ENCODE data around the gene PDE4D. TPM values are rescaled to one million over a fixed set of nuclear protein-coding genes. Genes with fewer than 3 reads are reported as not detected.

The PDE4D gene
- total RNA-seq, 1 donor from 2014 or later: 50.0 TPM

- Mint-ChIP-seq H3K27ac (no peak overlapping the region), H3K4me3 (no peak overlapping the region), H3K36me3 (no peaks in the 10 kb centered on the region), H3K9me3 (peaks cover 5% of the 10 kb centered on the region), H3K4me1 (ENCODE audit: unreplicated experiment) (peaks cover 5% of the 10 kb centered on the region), H3K27me3 (no peaks in the 10 kb centered on the region)
- TF ChIP-seq, protein P1, sequence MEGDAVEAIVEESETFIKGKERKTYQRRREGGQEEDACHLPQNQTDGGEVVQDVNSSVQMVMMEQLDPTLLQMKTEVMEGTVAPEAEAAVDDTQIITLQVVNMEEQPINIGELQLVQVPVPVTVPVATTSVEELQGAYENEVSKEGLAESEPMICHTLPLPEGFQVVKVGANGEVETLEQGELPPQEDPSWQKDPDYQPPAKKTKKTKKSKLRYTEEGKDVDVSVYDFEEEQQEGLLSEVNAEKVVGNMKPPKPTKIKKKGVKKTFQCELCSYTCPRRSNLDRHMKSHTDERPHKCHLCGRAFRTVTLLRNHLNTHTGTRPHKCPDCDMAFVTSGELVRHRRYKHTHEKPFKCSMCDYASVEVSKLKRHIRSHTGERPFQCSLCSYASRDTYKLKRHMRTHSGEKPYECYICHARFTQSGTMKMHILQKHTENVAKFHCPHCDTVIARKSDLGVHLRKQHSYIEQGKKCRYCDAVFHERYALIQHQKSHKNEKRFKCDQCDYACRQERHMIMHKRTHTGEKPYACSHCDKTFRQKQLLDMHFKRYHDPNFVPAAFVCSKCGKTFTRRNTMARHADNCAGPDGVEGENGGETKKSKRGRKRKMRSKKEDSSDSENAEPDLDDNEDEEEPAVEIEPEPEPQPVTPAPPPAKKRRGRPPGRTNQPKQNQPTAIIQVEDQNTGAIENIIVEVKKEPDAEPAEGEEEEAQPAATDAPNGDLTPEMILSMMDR (conservative IDR thresholded peaks at IDR 0.05): no peak
- DNase-seq (ENCODE audit: extremely low spot score, unreplicated experiment): no peak
Measured at GRCh38 chr5:58940446-58940845, 953.1 kb downstream of the PDE4D start.

DNA sequence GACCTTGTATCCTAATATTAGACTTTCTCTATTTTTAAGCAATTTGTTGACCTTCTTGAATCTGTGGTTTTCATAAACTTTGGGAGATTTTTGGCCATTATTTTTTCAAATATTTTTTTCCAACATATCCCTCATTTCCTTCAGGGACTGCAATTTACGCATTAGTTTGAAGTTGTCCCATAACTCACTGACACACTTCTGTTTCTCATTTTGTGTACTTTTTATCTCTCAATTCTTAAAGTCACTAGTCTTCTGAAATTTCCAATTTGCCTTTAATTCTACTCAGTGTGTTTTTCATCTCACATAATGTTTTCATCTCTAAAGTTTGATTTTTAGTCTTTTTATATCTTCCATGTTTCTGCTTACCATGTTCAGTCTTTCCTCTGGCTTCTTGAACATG, 953.9 kb downstream of the PDE4D start:
- H3K4me3 Mint-ChIP-seq: no peak overlapping the region
- no peak for DNase-seq (ENCODE audit: extremely low spot score, unreplicated experiment)
- H3K36me3 Mint-ChIP-seq: no peaks in the 10 kb centered on the region
- H3K27me3 Mint-ChIP-seq: no peaks in the 10 kb centered on the region
- peaks cover 7% of the 10 kb centered on the region for H3K4me1 Mint-ChIP-seq (ENCODE audit: unreplicated experiment)
- TF ChIP-seq, protein P1 (conservative IDR thresholded peaks at IDR 0.05): no peak
- H3K27ac Mint-ChIP-seq: no peak overlapping the region
- H3K9me3 Mint-ChIP-seq: peaks cover 5% of the 10 kb centered on the region

DNA sequence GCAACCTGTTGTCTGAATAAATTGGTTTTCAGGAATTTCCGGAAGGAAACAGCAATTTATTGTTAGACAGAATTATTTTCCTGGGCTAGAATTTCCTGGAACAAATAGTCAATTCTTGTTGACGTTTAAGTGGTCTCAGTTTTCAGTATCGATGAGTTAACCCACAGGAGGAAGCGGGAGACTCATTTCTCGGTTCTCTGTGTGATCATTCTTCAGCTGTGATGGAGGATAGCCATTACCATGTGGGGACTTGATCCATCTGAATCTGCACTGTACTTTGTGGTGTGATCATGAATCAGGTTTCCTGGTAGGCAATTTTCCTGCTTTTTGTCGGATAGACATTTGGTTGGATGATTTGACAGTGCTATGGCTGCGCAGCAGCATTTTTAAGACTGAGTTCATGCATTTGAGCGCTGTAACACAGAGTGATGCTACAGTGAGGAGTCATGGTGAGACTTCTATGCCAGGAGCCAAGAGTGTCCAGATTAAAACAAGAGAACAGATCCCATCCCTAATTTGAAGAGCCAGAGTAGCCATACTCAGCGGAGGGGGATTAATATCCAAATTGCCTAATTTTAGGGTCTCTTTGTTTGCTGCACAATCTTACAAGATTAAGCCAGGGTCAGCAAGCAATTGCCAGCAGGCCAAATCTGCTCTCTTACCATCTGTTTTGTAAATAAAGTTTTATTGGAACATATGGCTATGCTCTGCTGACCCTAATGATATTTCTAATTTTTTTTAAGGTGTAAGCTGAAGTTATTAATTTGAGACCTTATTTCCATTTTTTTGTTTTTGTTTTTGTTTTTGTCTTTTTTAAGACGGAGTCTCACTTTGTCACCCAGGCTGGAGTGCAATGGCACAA, 954.7 kb downstream of the PDE4D start:
- Mint-ChIP-seq H3K9me3 (peaks cover 5% of the 10 kb centered on the region), H3K27me3 (no peaks in the 10 kb centered on the region), H3K4me3 (no peak overlapping the region), H3K36me3 (no peaks in the 10 kb centered on the region), H3K4me1 (ENCODE audit: unreplicated experiment) (peaks cover 10% of the 10 kb centered on the region), H3K27ac (no peak overlapping the region)
- TF ChIP-seq, protein P1 (conservative IDR thresholded peaks at IDR 0.05): no peak
- no peak for DNase-seq (ENCODE audit: extremely low spot score, unreplicated experiment)

DNA sequence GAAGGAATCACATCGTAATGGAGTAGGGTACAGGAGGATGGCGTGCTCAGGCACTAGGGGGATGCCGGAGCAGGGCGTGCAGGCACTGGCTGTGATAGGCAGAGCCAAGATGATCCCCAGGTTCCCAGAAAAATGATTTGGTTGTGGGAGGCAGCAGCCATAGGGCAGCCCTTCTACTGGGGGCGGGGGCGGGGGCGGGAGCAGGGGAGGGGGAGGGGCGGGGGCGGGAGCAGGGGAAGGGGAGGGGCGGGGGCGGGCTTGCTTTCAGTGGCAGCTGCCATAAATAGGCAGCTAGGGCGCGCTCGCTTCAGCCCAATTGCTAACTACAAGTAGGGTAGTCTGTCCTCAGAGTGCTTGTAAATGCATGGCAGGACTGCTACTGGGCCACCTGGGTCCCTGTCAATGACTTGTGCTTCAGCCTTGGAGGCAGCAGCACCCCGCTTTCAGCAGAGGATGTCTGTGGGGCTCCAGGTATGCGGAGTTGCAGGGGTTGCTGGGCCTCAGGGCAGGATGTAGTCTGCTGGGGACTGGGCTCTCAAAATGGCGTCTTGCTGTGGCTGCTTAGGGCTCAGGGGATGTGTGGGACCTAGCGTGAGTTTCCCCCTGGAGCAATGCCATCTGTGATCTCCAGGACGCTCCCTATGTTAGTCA, 956.4 kb downstream of the PDE4D start:
- Mint-ChIP-seq H3K27ac (no peak overlapping the region), H3K4me3 (no peak overlapping the region), H3K36me3 (no peaks in the 10 kb centered on the region), H3K4me1 (ENCODE audit: unreplicated experiment) (peaks cover 15% of the 10 kb centered on the region), H3K9me3 (peaks cover 2% of the 10 kb centered on the region), H3K27me3 (peaks cover 1% of the 10 kb centered on the region)
- no peak for DNase-seq (ENCODE audit: extremely low spot score, unreplicated experiment)
- TF ChIP-seq, protein P1 (conservative IDR thresholded peaks at IDR 0.05): no peak

GRCh38 chr5:58934629-58935097, 958.9 kb downstream of the PDE4D start:
- H3K27me3 Mint-ChIP-seq: peaks cover 3% of the 10 kb centered on the region
- DNase-seq (ENCODE audit: extremely low spot score, unreplicated experiment): no peak
- H3K9me3 Mint-ChIP-seq: peaks cover 7% of the 10 kb centered on the region
- H3K36me3 Mint-ChIP-seq: no peaks in the 10 kb centered on the region
- TF ChIP-seq, protein P1 (conservative IDR thresholded peaks at IDR 0.05): no peak
- H3K27ac Mint-ChIP-seq: no peak overlapping the region
- H3K4me3 Mint-ChIP-seq: no peak overlapping the region
- H3K4me1 Mint-ChIP-seq (ENCODE audit: unreplicated experiment): peaks cover 19% of the 10 kb centered on the region

All from type B pancreatic cell (in vitro differentiated cells).